B cell (primary cell): ENCODE results near the gene NT5DC3.

ENCODE experiments used
- EZH2 ChIP-seq: IDR thresholded peaks from 2 replicates; pipeline ENCODE4 v1.6.1; 2012; ENCODE audit warnings: borderline replicate concordance, low read depth, mild to moderate bottlenecking, moderate library complexity, low read length; ENCODE audit not compliant: insufficient read depth, poor library complexity, severe bottlenecking
- TF ChIP-seq, protein P1 (sequence below): fragments of 200-600 bp; IDR thresholded peaks from one replicate; pipeline ENCODE4 v1.8.0; 2022; ENCODE audit warnings: antibody characterized with exemption, mild to moderate bottlenecking

DNA sequence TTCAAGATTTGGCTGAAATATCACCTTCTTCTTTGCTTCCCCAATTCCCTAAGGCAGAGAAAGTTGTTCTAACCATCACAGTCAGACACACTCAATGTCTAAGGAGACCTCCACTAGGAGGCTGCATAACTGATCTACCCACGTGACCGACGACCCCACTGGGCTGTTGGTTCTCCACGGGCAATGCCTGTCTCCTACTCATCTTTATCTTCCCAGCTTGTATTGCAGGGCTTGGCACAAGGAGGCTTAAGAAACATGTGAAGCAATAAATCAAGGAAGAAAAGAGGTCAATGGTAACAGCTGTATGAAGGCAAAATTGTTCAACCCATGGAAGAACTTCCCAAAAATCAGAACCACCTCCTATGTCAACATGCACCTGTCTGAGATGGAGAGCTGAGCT, 27.1 kb downstream of the NT5DC3 start:
- TF ChIP-seq, protein P1, sequence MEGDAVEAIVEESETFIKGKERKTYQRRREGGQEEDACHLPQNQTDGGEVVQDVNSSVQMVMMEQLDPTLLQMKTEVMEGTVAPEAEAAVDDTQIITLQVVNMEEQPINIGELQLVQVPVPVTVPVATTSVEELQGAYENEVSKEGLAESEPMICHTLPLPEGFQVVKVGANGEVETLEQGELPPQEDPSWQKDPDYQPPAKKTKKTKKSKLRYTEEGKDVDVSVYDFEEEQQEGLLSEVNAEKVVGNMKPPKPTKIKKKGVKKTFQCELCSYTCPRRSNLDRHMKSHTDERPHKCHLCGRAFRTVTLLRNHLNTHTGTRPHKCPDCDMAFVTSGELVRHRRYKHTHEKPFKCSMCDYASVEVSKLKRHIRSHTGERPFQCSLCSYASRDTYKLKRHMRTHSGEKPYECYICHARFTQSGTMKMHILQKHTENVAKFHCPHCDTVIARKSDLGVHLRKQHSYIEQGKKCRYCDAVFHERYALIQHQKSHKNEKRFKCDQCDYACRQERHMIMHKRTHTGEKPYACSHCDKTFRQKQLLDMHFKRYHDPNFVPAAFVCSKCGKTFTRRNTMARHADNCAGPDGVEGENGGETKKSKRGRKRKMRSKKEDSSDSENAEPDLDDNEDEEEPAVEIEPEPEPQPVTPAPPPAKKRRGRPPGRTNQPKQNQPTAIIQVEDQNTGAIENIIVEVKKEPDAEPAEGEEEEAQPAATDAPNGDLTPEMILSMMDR, result no peak
- no peak for TF ChIP-seq EZH2
